WTC11 (cell line): ENCODE data around the gene RNASE12. TPM values are rescaled to one million over a fixed set of nuclear protein-coding genes. Genes with fewer than 3 reads are reported as not detected.

Experiments
- ATAC-seq: fragments of 200-7000 bp; cut with Tn5 transposase; 2 replicates; pipeline ENCODE4 v1.10.0; 2021; ENCODE audit warnings: mild to moderate bottlenecking, moderate library complexity
- CTCF ChIA-PET: fragments of 300-600 bp; sonication (Branson Sonifier 250); formaldehyde crosslinking; loops from one replicate; lab custom pipeline; 2021; ENCODE audit warnings: antibody characterized with exemption; lab: Charles Lee
- POLR2A ChIA-PET: fragments of 350-600 bp; sonication (Branson Sonifier 250); formaldehyde crosslinking; loops from one replicate; lab custom pipeline; 2021; ENCODE audit warnings: antibody characterized with exemption; lab: Charles Lee
- DNase-seq: peaks from one replicate; pipeline ENCODE4 v3.0.0; 2021; ENCODE audit warnings: low spot score
- H3K27ac Mint-ChIP-seq: 2 replicates; pipeline ENCODE4 v1.8.0; 2021; ENCODE audit warnings: mixed read lengths
- H3K27me3 Mint-ChIP-seq: 2 replicates; pipeline ENCODE4 v1.8.0; 2021; ENCODE audit warnings: low read depth, mild to moderate bottlenecking, moderate library complexity, mixed read lengths
- H3K36me3 Mint-ChIP-seq: 2 replicates; pipeline ENCODE4 v1.8.0; 2021; ENCODE audit warnings: mixed read lengths
- H3K4me1 Mint-ChIP-seq: 2 replicates; pipeline ENCODE4 v1.8.0; 2022; ENCODE audit warnings: mixed read lengths
- H3K4me3 Mint-ChIP-seq: 2 replicates; pipeline ENCODE4 v1.8.0; 2021; ENCODE audit warnings: mild to moderate bottlenecking, moderate library complexity, mixed read lengths
- H3K9me3 Mint-ChIP-seq: 2 replicates; pipeline ENCODE4 v1.8.0; 2021; ENCODE audit warnings: mixed read lengths
- CREB1 ChIP-seq: sonication (generic); formaldehyde crosslinking; IDR thresholded peaks from 2 replicates; pipeline ENCODE4 v1.8.0; 2023; ENCODE audit warnings: mild to moderate bottlenecking, missing genetic modification reagents
- FOXP1 ChIP-seq: sonication (generic); formaldehyde crosslinking; IDR thresholded peaks from 2 replicates; pipeline ENCODE4 v1.8.0; 2022; ENCODE audit warnings: missing genetic modification reagents, mild to moderate bottlenecking, moderate library complexity, borderline replicate concordance
- GRHL2 ChIP-seq: fragments of 250-450 bp; sonication (Bioruptor Pico); IDR thresholded peaks from 2 replicates; pipeline ENCODE4 v1.8.0; 2022; ENCODE audit warnings: mild to moderate bottlenecking, moderate library complexity; ENCODE audit not compliant: insufficient replicate concordance, severe bottlenecking
- JAZF1 ChIP-seq: fragments of 250-450 bp; sonication (Bioruptor Pico); IDR thresholded peaks from 2 replicates; pipeline ENCODE4 v1.9.0; 2021; ENCODE audit warnings: moderate library complexity, mild to moderate bottlenecking, inconsistent platforms
- NFATC4 ChIP-seq: fragments of 250-450 bp; sonication (Bioruptor Pico); IDR thresholded peaks from 2 replicates; pipeline ENCODE4 v1.9.0; 2021; ENCODE audit warnings: mild to moderate bottlenecking
- NFE2L1 ChIP-seq: sonication (generic); formaldehyde crosslinking; IDR thresholded peaks from 2 replicates; pipeline ENCODE4 v1.8.1; 2023; ENCODE audit warnings: missing genetic modification reagents
- NFYB ChIP-seq: sonication (generic); formaldehyde crosslinking; conservative IDR thresholded peaks from 2 replicates; pipeline ENCODE4 v1.8.0; 2022; ENCODE audit warnings: low read depth, missing genetic modification reagents
- NR3C1 ChIP-seq: sonication (generic); formaldehyde crosslinking; conservative IDR thresholded peaks from 2 replicates; pipeline ENCODE4 v1.8.1; 2023; ENCODE audit warnings: low read depth, mild to moderate bottlenecking, missing genetic modification reagents
- RORB ChIP-seq: fragments of 250-450 bp; sonication (Bioruptor Pico); IDR thresholded peaks from 2 replicates; pipeline ENCODE4 v1.9.0; 2021; ENCODE audit warnings: mild to moderate bottlenecking
- SMAD3 ChIP-seq: sonication (generic); formaldehyde crosslinking; IDR thresholded peaks from 2 replicates; pipeline ENCODE4 v1.8.0; 2022; ENCODE audit warnings: missing genetic modification reagents, mild to moderate bottlenecking, borderline replicate concordance
- TCF7 ChIP-seq: sonication (generic); formaldehyde crosslinking; IDR thresholded peaks from 2 replicates; pipeline ENCODE4 v1.8.0; 2022; ENCODE audit warnings: mild to moderate bottlenecking, low read depth, missing genetic modification reagents, moderate library complexity
- TEAD4 ChIP-seq: sonication (generic); formaldehyde crosslinking; IDR thresholded peaks from 2 replicates; pipeline ENCODE4 v1.8.0; 2022; ENCODE audit warnings: mild to moderate bottlenecking, missing genetic modification reagents
- ZNF138 ChIP-seq: sonication (generic); formaldehyde crosslinking; conservative IDR thresholded peaks from 2 replicates; pipeline ENCODE4 v1.8.1; 2022; ENCODE audit warnings: mild to moderate bottlenecking, moderate library complexity, missing genetic modification reagents
- ZNF416 ChIP-seq: fragments of 250-450 bp; sonication (Bioruptor Pico); IDR thresholded peaks from 2 replicates; pipeline ENCODE4 v1.9.0; 2021; ENCODE audit warnings: mild to moderate bottlenecking, inconsistent platforms
- ZNF671 ChIP-seq: fragments of 250-450 bp; sonication (Bioruptor Pico); IDR thresholded peaks from 2 replicates; pipeline ENCODE4 v1.8.0; 2021; ENCODE audit warnings: mild to moderate bottlenecking
- total RNA-seq: library from RNA; stranded (reverse); gene quantifications from 3 replicates; pipeline ENCODE4 v1.2.3, GENCODE V29; 2021
- TF ChIP-seq, protein P1 (sequence below): sonication (generic); formaldehyde crosslinking; IDR thresholded peaks from 2 replicates; pipeline ENCODE4 v1.8.1; 2023; ENCODE audit warnings: mild to moderate bottlenecking, moderate library complexity, missing genetic modification reagents
- TF ChIP-seq, protein P2 (sequence below): sonication (generic); formaldehyde crosslinking; IDR thresholded peaks from 2 replicates; pipeline ENCODE4 v1.8.1; 2022; ENCODE audit warnings: missing genetic modification reagents, borderline replicate concordance
- TF ChIP-seq, protein P3 (sequence below): sonication (generic); formaldehyde crosslinking; IDR thresholded peaks from 2 replicates; pipeline ENCODE4 v1.8.0; 2022; ENCODE audit warnings: mild to moderate bottlenecking, missing genetic modification reagents
- TF ChIP-seq, protein P4 (sequence below): sonication (generic); formaldehyde crosslinking; IDR thresholded peaks from 2 replicates; pipeline ENCODE4 v1.8.0; 2023; ENCODE audit warnings: missing genetic modification reagents

Gene RNASE12
- total RNA-seq, 1 experiment from 2014 or later = not detected

DNA sequence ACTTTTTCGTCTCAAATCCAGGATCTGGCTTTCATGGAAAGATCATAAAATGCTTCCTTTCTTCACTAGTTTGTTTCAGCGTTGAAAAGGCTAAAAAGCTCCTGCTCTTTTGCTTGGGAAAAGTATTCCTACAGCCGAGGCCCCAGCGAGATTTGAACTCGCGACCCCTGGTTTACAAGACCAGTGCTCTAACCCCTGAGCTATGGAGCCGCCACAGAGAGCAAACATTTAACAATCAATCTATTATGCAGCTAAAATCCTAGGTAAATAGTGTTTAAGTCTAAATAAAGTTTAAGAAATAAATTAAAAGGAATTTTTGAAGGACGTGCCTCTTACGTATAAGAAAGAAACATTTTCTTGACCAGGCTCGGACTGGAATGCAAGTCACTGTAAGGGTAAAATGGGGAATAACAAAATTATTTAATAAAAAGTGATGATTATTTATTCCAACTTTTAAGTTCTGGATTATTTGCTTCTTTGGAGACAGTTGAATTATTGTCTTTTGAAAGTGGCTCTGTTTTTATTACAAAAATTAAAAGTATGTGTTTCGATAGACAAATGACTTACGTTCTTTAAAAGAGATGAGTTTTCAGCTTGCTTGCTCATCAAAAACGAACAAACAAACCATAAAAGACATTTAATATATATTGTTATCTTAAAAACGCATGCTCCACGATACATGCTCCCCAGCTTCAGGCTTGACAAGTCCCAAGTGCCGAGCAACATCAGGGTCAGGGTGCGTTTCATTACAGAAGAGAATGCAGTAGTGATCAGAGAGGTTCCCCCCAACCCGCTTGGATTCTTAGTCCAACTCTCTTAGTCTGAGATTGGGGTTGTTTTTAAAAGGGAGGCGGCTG lies 40.1 kb upstream of the RNASE12 start:
- peak overlapping the region; percentile 79; the same call in 1 of the 2 replicates for H3K27ac Mint-ChIP-seq
- CTCF ChIA-PET = interaction anchor here (0.9 to 3.1 kb wide), 11 partner anchors 18 to 340 kb away, joined by 3 to 30 read pairs (median 5); no protein-coding TSS in a partner anchor
- H3K4me1 Mint-ChIP-seq = peaks cover 24% of the 10 kb centered on the region

DNA sequence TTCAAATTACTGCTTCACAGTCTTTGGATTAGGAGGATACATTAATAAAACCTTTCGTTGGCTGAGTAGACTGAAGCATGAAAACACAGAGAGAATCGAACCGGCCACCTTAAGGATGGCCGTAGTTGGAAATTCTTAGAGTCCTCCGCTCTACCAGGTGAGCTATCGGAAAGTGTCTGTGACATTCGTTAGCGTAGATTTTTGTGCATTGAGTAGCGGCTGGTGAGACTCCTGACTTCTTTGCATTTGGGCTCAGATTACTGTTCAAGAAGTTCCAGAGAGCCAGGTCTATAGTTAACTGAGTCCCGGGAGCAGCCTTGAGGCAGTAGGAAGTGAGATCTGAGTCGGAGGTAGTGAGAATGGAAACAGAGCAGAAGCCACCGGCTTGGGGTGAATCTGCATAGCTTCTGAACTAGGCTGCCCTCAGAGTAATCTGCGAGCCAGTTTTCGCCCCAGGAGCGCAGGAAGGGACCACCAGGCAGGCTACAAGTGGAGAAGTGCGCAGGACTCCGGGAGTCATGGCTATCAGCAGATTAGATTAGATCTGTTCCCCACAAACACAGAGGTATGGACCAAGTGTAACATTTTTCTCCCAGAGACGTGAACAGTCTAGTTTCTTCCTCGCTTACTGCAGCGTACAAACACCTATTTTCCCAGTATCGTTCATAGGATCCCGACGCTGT lies 39.3 kb upstream of the RNASE12 start:
- H3K4me1 Mint-ChIP-seq = peaks cover 24% of the 10 kb centered on the region
- peak overlapping the region; percentile 93 for H3K4me3 Mint-ChIP-seq
- peak; percentile 12 for ATAC-seq
- CTCF ChIA-PET = interaction anchor here (0.6 to 3.1 kb wide), 7 partner anchors 17 to 340 kb away, joined by 3 to 30 read pairs (median 6); no protein-coding TSS in a partner anchor
- peak; percentile 72 for DNase-seq
- POLR2A ChIA-PET = interaction anchor here (0.8 to 1.1 kb wide), 2 partner anchors 54 to 287 kb away, joined by 3 to 6 read pairs; partner anchors contain the start of genes PARP2 and RNASE4
- H3K9me3 Mint-ChIP-seq = 0 out of 2 replicates have a peak, but pooled peaks cover 4% of the 10 kb centered on the region
- peak overlapping the region; percentile 79 for H3K27ac Mint-ChIP-seq
- TF ChIP-seq CREB1 (CRISPR knock-in tag) (no peak), ZNF416 (CRISPR knock-in tag) (no peak)
- TF ChIP-seq, protein P1, sequence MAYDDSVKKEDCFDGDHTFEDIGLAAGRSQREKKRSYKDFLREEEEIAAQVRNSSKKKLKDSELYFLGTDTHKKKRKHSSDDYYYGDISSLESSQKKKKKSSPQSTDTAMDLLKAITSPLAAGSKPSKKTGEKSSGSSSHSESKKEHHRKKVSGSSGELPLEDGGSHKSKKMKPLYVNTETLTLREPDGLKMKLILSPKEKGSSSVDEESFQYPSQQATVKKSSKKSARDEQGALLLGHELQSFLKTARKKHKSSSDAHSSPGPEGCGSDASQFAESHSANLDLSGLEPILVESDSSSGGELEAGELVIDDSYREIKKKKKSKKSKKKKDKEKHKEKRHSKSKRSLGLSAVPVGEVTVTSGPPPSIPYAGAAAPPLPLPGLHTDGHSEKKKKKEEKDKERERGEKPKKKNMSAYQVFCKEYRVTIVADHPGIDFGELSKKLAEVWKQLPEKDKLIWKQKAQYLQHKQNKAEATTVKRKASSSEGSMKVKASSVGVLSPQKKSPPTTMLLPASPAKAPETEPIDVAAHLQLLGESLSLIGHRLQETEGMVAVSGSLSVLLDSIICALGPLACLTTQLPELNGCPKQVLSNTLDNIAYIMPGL = peak; percentile 49; the same call in 1 of the 2 replicates
- H3K27me3 Mint-ChIP-seq = peaks cover 65% of the 10 kb centered on the region
- no peaks in the 10 kb centered on the region for H3K36me3 Mint-ChIP-seq

More for the DNA sequence above, 40.1 kb upstream of the RNASE12 start:
- ATAC-seq (peak; percentile 7), DNase-seq (no peak)
- Mint-ChIP-seq H3K36me3 (no peaks in the 10 kb centered on the region), H3K27me3 (peaks cover 65% of the 10 kb centered on the region), H3K9me3 (0 out of 2 replicates have a peak, but pooled peaks cover 4% of the 10 kb centered on the region), H3K4me3 (peak overlapping the region; percentile 93)
- POLR2A ChIA-PET = interaction anchor here (0.8 to 1.1 kb wide), 3 partner anchors 53 to 288 kb away, joined by 3 to 6 read pairs (median 4); partner anchors contain the start of genes PARP2 and RNASE4
- TF ChIP-seq, protein P2, sequence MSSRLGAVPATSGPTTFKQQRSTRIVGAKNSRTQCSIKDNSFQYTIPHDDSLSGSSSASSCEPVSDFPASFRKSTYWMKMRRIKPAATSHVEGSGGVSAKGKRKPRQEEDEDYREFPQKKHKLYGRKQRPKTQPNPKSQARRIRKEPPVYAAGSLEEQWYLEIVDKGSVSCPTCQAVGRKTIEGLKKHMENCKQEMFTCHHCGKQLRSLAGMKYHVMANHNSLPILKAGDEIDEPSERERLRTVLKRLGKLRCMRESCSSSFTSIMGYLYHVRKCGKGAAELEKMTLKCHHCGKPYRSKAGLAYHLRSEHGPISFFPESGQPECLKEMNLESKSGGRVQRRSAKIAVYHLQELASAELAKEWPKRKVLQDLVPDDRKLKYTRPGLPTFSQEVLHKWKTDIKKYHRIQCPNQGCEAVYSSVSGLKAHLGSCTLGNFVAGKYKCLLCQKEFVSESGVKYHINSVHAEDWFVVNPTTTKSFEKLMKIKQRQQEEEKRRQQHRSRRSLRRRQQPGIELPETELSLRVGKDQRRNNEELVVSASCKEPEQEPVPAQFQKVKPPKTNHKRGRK (CRISPR knock-in tag) = no peak
- TF ChIP-seq GRHL2 (CRISPR knock-in tag) (no peak), NR3C1 (no peak), FOXP1 (no peak), NFYB (CRISPR knock-in tag) (no peak), NFATC4 (CRISPR knock-in tag) (no peak), TEAD4 (CRISPR knock-in tag) (no peak), ZNF671 (CRISPR knock-in tag) (no peak), CREB1 (CRISPR knock-in tag) (no peak), ZNF138 (CRISPR knock-in tag) (no peak), JAZF1 (CRISPR knock-in tag) (no peak), NFE2L1 (CRISPR knock-in tag) (no peak), SMAD3 (CRISPR knock-in tag) (no peak), RORB (CRISPR knock-in tag) (no peak), TCF7 (CRISPR knock-in tag) (no peak)
- TF ChIP-seq, protein P3, sequence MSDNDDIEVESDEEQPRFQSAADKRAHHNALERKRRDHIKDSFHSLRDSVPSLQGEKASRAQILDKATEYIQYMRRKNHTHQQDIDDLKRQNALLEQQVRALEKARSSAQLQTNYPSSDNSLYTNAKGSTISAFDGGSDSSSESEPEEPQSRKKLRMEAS (CRISPR knock-in tag) = no peak
- TF ChIP-seq, protein P1 = no peak; the same call in 1 of the 2 replicates
- TF ChIP-seq, protein P4, sequence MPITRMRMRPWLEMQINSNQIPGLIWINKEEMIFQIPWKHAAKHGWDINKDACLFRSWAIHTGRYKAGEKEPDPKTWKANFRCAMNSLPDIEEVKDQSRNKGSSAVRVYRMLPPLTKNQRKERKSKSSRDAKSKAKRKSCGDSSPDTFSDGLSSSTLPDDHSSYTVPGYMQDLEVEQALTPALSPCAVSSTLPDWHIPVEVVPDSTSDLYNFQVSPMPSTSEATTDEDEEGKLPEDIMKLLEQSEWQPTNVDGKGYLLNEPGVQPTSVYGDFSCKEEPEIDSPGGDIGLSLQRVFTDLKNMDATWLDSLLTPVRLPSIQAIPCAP (CRISPR knock-in tag) = no peak
